HepG2 (cell line): Measurements from ENCODE around the gene TMEM218. TPM values are rescaled to one million over a fixed set of nuclear protein-coding genes. Genes with fewer than 3 reads are reported as not detected.
A peak's percentile ranks its signal among the peaks of the same experiment; 100 is the strongest.

ENCODE experiments used
- ATAC-seq: fragments of 200-7000 bp; cut with Tn5 transposase; 3 replicates; pipeline ENCODE4 v1.9.1; 2020; ENCODE audit warnings: mild to moderate bottlenecking, moderate library complexity
- BruUV-seq: library from RNA; stranded (reverse); fragments of 400-500 nt; replicated peaks from 2 replicates; lab custom pipeline; 2021; lab: Mats Ljungman, UMichigan
- CTCF ChIA-PET: fragments of 300-600 bp; formaldehyde crosslinking; extraction: SDS; loops from one replicate; lab custom pipeline; 2021; ENCODE audit warnings: low total read pairs, inconsistent platforms, low intra/inter-chr PET ratio; lab: Yijun Ruan, JAX
- POLR2A ChIA-PET: fragments of 350-600 bp; sonication (Branson Sonifier 250); formaldehyde crosslinking; loops from one replicate; lab custom pipeline; 2020; ENCODE audit warnings: antibody characterized with exemption, inconsistent platforms; lab: Yijun Ruan, JAX
- DNase-seq: peaks from one replicate; pipeline ENCODE4 v3.0.0-alpha.2; 2015; ENCODE audit warnings: low spot score
- FAIRE-seq: peaks from 3 replicates; lab custom pipeline; 2011; peaks lifted over from hg19 to GRCh38; lab: Jason Lieb, UNC
- H2AFZ ChIP-seq: one replicate; pipeline ENCODE4 v1.6.1; 2011; ENCODE audit warnings: low read length, inconsistent platforms
- H3K27ac ChIP-seq: fragments of 300-600 bp; 3 replicates; pipeline ENCODE4 v1.8.0; 2011; ENCODE audit warnings: mixed run types, mild to moderate bottlenecking, mixed read lengths, low read length, inconsistent platforms; ENCODE audit not compliant: insufficient read depth; ENCODE audit errors: extremely low read length
- H3K27me3 ChIP-seq, 2 experiments: fragments of 200-600 bp in 1 of 2; 2 replicates in 1 of 2; 3 replicates in 1 of 2; pipeline versions ENCODE4 v1.6.0 to v1.8.0; 2011; ENCODE audit warnings: low read length in 2 of 2, mild to moderate bottlenecking in 2 of 2, moderate library complexity in 2 of 2, inconsistent platforms in 1 of 2; ENCODE audit not compliant: insufficient read depth in 2 of 2, control insufficient read depth in 1 of 2
- H3K36me3 ChIP-seq, 2 experiments: fragments of 200-600 bp in 1 of 2; replicated peaks in 1 of 2; 2 replicates in 1 of 2; 3 replicates in 1 of 2; pipeline versions ENCODE4 v1.5.1 to v1.8.0; 2011; ENCODE audit warnings: low read length in 2 of 2, inconsistent platforms in 1 of 2; ENCODE audit not compliant: insufficient read depth in 2 of 2, control insufficient read depth in 1 of 2
- H3K4me1 ChIP-seq: 2 replicates; pipeline ENCODE4 v1.5.1; 2012; ENCODE audit warnings: low read length, inconsistent platforms; ENCODE audit not compliant: insufficient read depth
- H3K4me2 ChIP-seq: 2 replicates; pipeline ENCODE4 v1.6.0; 2011; ENCODE audit warnings: low read depth, low read length, inconsistent platforms
- H3K4me3 ChIP-seq, 3 experiments: fragments of 200-600 bp in 1 of 3; sonication (generic), shearing (Covaris generic) in 1 of 3; replicated peaks in 1 of 3; 2 replicates each; pipeline ENCODE4 v1.5.1; 2011 to 2016; ENCODE audit warnings: low read length in 3 of 3, inconsistent platforms in 2 of 3, low read depth in 2 of 3, mild to moderate bottlenecking in 2 of 3, control low read depth in 1 of 3, mixed read lengths in 1 of 3; ENCODE audit not compliant: insufficient read depth in 1 of 3
- H3K79me2 ChIP-seq: one replicate; pipeline ENCODE4 v1.6.1; 2011; ENCODE audit warnings: low read length, inconsistent platforms; ENCODE audit not compliant: insufficient read depth
- H3K9ac ChIP-seq: 2 replicates; pipeline ENCODE4 v1.6.0; 2011; ENCODE audit warnings: mild to moderate bottlenecking, low read depth, low read length, inconsistent platforms; ENCODE audit not compliant: insufficient read depth
- H3K9me3 ChIP-seq: 2 replicates; pipeline ENCODE4 v1.5.1; 2012; ENCODE audit warnings: mild to moderate bottlenecking, low read length
- H4K20me1 ChIP-seq: 2 replicates; pipeline ENCODE4 v1.6.0; 2011; ENCODE audit warnings: inconsistent platforms, mild to moderate bottlenecking, low read length, moderate library complexity; ENCODE audit not compliant: insufficient read depth
- CCAR2 ChIP-seq: fragments of 200-400 bp; formaldehyde crosslinking; optimal IDR thresholded peaks from 2 replicates; pipeline ENCODE3; 2018; ENCODE audit warnings: low read depth, mild to moderate bottlenecking, low read length, moderate library complexity
- DNMT1 ChIP-seq: sonication (generic); formaldehyde crosslinking; IDR thresholded peaks from 2 replicates; pipeline ENCODE4 v1.5.1; 2020; ENCODE audit warnings: mild to moderate bottlenecking, missing genetic modification reagents
- HNF4A ChIP-seq: sonication (generic); formaldehyde crosslinking; IDR thresholded peaks from 2 replicates; pipeline ENCODE4 v1.4.0; 2020; ENCODE audit warnings: missing genetic modification reagents
- JUND ChIP-seq: sonication (generic); formaldehyde crosslinking; IDR thresholded peaks from 2 replicates; pipeline ENCODE4 v1.8.0; 2022; ENCODE audit warnings: mild to moderate bottlenecking, missing genetic modification reagents
- NFYC ChIP-seq: IDR thresholded peaks from 2 replicates; pipeline ENCODE4 v1.6.1; 2016; ENCODE audit warnings: missing genetic modification reagents, missing compliant biosample characterization
- NR2F6 ChIP-seq, 2 experiments: IDR thresholded peaks; 2 replicates each; pipeline ENCODE4 v1.6.1; 2016; ENCODE audit warnings: antibody characterized with exemption in 1 of 2, mild to moderate bottlenecking in 1 of 2
- REXO4 ChIP-seq: sonication (generic); formaldehyde crosslinking; IDR thresholded peaks from 2 replicates; pipeline ENCODE4 v1.8.0; 2022; ENCODE audit warnings: missing genetic modification reagents, mild to moderate bottlenecking, borderline replicate concordance
- ZNF10 ChIP-seq: sonication (generic); formaldehyde crosslinking; IDR thresholded peaks from 2 replicates; pipeline ENCODE4 v1.4.0; 2020; ENCODE audit warnings: mild to moderate bottlenecking, low read depth, missing genetic modification reagents, borderline replicate concordance
- whole genome bisulfite sequencing: methylation state at CpG from one replicate; pipeline ENCODE4 v1.1.6; 2017; ENCODE audit warnings: low lambda C conversion rate; 5-methylcytosine and 5-hydroxymethylcytosine counted together
- in situ Hi-C: cut with HindIII; loops from 2 replicates; pipeline ENCODE4 v1.10.0; 2017; ENCODE audit warnings: low pct_unique_long_range_greater_than_20kb; ENCODE audit not compliant: extremely low pct_ligation_motif_present
- intact Hi-C: fragments of 100-400 bp; cut with micrococcal nuclease; formaldehyde crosslinking; loops from one replicate; pipeline ENCODE4 v1.10.0; 2022; ENCODE audit not compliant: unreplicated experiment
- polyA plus RNA-seq, 8 experiments: library from polyadenylated mRNA; depleted of rRNA in 3 of 8; stranded (reverse) in 7 of 8; unstranded in 1 of 8; fragments of >200 nt; fragmentation: Illumina TruSeq in 4 of 8; extraction: Trizol in 4 of 8; gene quantifications; 2 replicates each; pipeline versions ENCODE4 v1.2.1 to v1.2.3, GENCODE V29; 2011 to 2016; ENCODE audit warnings: low read depth in 4 of 8, missing spikeins in 1 of 8, mixed read lengths in 1 of 8; ENCODE audit not compliant: insufficient read depth in 1 of 8
- total RNA-seq, 5 experiments: library from RNA; depleted of rRNA; stranded (reverse); fragments of >200 nt; fragmentation: Illumina TruSeq; extraction: Trizol; gene quantifications; 2 replicates each; pipeline ENCODE4 v1.2.3, GENCODE V29; 2016; ENCODE audit warnings: low read depth in 1 of 5
- TF ChIP-seq, protein P1 (sequence below): sonication (generic); formaldehyde crosslinking; IDR thresholded peaks from 2 replicates; pipeline ENCODE4 v1.4.0; 2020; ENCODE audit warnings: missing genetic modification reagents
- TF ChIP-seq, protein P2 (sequence below): sonication (generic); formaldehyde crosslinking; IDR thresholded peaks from 2 replicates; pipeline ENCODE4 v1.4.0; 2020; ENCODE audit warnings: missing genetic modification reagents
- TF ChIP-seq, protein P3 (sequence below): sonication (generic); formaldehyde crosslinking; IDR thresholded peaks from 2 replicates; pipeline ENCODE4 v1.5.0; 2020; ENCODE audit warnings: mild to moderate bottlenecking, missing genetic modification reagents

The TMEM218 gene
- total and polyA plus RNA-seq, 2 of the 13 experiments (the other 11 are each of a cell fraction or from before 2014, with no cell fraction given), result 11.8 to 14.0 TPM

DNA sequence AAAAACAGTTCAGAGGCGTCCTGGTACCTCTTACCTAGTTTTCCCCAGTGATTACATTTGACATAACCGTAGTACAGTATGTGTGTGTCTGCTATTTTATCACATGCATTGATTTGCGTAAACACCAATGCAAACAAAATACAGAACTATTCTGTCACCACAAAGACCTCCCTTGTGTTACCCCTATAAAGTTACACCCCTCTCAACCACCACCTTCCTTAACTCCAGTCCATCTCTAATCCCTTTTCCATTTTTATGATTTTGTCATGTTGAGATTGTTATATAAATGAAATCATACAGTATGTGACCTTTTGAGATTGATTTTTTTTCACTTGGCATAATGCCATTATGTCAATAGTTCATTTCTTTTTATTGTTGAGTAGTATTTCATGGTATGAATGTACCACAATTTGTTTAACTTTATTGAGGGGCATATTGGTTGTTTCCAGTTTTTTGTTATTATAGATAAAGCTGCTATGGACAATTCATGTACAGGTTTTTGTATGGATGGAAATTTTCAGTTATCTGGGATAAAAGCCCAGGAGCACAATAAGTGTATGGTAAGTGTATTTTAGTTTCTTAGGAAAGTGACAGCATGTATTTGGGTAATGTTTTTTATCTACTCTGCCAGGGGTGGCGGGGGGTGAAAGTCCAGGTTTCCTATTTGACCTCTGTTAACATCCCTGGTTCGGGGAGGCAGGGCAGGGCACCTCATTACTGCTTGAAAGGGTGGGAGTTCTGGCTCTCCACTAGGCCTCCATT lies 54.3 kb downstream of the TMEM218 start:
- POLR2A ChIA-PET, result no interaction called here
- H3K4me3 ChIP-seq, result no peak overlapping the region
- H3K9ac ChIP-seq, result no peak overlapping the region
- peaks cover 45% of the 10 kb centered on the region for H3K4me1 ChIP-seq
- no peaks in the 10 kb centered on the region for H3K9me3 ChIP-seq
- no peaks in the 10 kb centered on the region for H3K79me2 ChIP-seq
- FAIRE-seq, result no peak
- in situ Hi-C loops (no loop called here), intact Hi-C loops (no loop called here)
- no peaks in the 10 kb centered on the region for H3K36me3 ChIP-seq
- DNase-seq, result no peak
- WGBS, result 46% methylated on average over 5 of the region's 5 CpGs
- no peak overlapping the region for H2AFZ ChIP-seq
- no TSS peak for BruUV-seq
- CTCF ChIA-PET, result no interaction called here
- H3K27ac ChIP-seq, result no peak overlapping the region
- peak overlapping the region; percentile 24; the same call in 1 of the 2 replicates for H3K4me2 ChIP-seq
- ATAC-seq, result peak; percentile 36
- no peaks in the 10 kb centered on the region for H4K20me1 ChIP-seq
- H3K27me3 ChIP-seq, result no peaks in the 10 kb centered on the region
- TF ChIP-seq, protein P1, sequence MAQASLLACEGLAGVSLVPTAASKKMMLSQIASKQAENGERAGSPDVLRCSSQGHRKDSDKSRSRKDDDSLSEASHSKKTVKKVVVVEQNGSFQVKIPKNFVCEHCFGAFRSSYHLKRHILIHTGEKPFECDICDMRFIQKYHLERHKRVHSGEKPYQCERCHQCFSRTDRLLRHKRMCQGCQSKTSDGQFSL (CRISPR knock-in tag), result no peak
- TF ChIP-seq DNMT1 (CRISPR knock-in tag) (no peak), NFYC (CRISPR knock-in tag) (no peak), ZNF10 (CRISPR knock-in tag) (no peak), REXO4 (no peak), CCAR2 (no peak), JUND (CRISPR knock-in tag) (no peak), HNF4A (CRISPR knock-in tag) (peak; percentile 26; the same call in 1 of the 2 replicates), NR2F6 (IDR thresholded peaks at IDR 0.05) (0 out of 2 replicates have a peak, but pooled peaks have one; percentile 38), NR2F6 (CRISPR knock-in tag; IDR thresholded peaks at IDR 0.05) (no peak)
- TF ChIP-seq, protein P2, sequence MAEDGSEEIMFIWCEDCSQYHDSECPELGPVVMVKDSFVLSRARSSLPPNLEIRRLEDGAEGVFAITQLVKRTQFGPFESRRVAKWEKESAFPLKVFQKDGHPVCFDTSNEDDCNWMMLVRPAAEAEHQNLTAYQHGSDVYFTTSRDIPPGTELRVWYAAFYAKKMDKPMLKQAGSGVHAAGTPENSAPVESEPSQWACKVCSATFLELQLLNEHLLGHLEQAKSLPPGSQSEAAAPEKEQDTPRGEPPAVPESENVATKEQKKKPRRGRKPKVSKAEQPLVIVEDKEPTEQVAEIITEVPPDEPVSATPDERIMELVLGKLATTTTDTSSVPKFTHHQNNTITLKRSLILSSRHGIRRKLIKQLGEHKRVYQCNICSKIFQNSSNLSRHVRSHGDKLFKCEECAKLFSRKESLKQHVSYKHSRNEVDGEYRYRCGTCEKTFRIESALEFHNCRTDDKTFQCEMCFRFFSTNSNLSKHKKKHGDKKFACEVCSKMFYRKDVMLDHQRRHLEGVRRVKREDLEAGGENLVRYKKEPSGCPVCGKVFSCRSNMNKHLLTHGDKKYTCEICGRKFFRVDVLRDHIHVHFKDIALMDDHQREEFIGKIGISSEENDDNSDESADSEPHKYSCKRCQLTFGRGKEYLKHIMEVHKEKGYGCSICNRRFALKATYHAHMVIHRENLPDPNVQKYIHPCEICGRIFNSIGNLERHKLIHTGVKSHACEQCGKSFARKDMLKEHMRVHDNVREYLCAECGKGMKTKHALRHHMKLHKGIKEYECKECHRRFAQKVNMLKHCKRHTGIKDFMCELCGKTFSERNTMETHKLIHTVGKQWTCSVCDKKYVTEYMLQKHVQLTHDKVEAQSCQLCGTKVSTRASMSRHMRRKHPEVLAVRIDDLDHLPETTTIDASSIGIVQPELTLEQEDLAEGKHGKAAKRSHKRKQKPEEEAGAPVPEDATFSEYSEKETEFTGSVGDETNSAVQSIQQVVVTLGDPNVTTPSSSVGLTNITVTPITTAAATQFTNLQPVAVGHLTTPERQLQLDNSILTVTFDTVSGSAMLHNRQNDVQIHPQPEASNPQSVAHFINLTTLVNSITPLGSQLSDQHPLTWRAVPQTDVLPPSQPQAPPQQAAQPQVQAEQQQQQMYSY (CRISPR knock-in tag), result no peak
- TF ChIP-seq, protein P3, sequence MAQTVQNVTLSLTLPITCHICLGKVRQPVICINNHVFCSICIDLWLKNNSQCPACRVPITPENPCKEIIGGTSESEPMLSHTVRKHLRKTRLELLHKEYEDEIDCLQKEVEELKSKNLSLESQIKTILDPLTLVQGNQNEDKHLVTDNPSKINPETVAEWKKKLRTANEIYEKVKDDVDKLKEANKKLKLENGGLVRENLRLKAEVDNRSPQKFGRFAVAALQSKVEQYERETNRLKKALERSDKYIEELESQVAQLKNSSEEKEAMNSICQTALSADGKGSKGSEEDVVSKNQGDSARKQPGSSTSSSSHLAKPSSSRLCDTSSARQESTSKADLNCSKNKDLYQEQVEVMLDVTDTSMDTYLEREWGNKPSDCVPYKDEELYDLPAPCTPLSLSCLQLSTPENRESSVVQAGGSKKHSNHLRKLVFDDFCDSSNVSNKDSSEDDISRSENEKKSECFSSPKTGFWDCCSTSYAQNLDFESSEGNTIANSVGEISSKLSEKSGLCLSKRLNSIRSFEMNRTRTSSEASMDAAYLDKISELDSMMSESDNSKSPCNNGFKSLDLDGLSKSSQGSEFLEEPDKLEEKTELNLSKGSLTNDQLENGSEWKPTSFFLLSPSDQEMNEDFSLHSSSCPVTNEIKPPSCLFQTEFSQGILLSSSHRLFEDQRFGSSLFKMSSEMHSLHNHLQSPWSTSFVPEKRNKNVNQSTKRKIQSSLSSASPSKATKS (CRISPR knock-in tag), result no peak
